HCT116 (cell line): ENCODE data around the gene MIA2. TPM values are rescaled to one million over a fixed set of nuclear protein-coding genes. Genes with fewer than 3 reads are reported as not detected.
A peak's percentile ranks its signal among the peaks of the same experiment; 100 is the strongest.
"Not testable (repeated sequence)": the region's sequence is repeated elsewhere in the genome, so short reads cannot be mapped to it uniquely, and the experiment has no call there.

Experiments used
- ATAC-seq: fragments of 200-7000 bp; cut with Tn5 transposase; 2 replicates; pipeline ENCODE4 v1.9.1; 2020; ENCODE audit warnings: mild to moderate bottlenecking, moderate library complexity
- BruUV-seq: library from RNA; stranded (reverse); fragments of 400-500 nt; replicated peaks from 2 replicates; lab custom pipeline; 2021; lab: Mats Ljungman, UMichigan
- CTCF ChIA-PET: fragments of 300-600 bp; sonication (Branson Sonifier 250); formaldehyde crosslinking; loops from one replicate; lab custom pipeline; 2021; ENCODE audit warnings: antibody characterized with exemption; lab: Charles Lee
- POLR2A ChIA-PET: fragments of 300-600, 350-600 bp; sonication (Branson Sonifier 250); formaldehyde crosslinking; loops from one replicate; lab custom pipeline; 2021; ENCODE audit warnings: antibody characterized with exemption; lab: Charles Lee
- RAD21 ChIA-PET, 2 experiments: fragments of 300-600 bp; sonication (Branson Sonifier 250); formaldehyde crosslinking; loops; one replicate each; lab custom pipeline; 2023; ENCODE audit warnings: low total read pairs in 2 of 2; ENCODE audit not compliant: uncharacterized antibody in 2 of 2, unreplicated experiment in 2 of 2, low non-redundant PET in 1 of 2; lab: Charles Lee
- DNase-seq: peaks from one replicate; pipeline ENCODE4 v3.0.0-alpha.2; 2010; ENCODE audit warnings: low read depth, low spot score
- H2AFZ ChIP-seq: fragments of 200-600 bp; shearing (Covaris generic), sonication (generic); 2 replicates; pipeline ENCODE4 v1.6.1; 2017; ENCODE audit warnings: low read depth, mixed run types, mixed read lengths, antibody characterized with exemption, low read length; ENCODE audit not compliant: poor library complexity, severe bottlenecking
- H3K27ac ChIP-seq: 2 replicates; pipeline ENCODE4 v1.5.1; 2012; ENCODE audit warnings: low read depth, low read length
- H3K27me3 ChIP-seq: fragments of 200-600 bp; sonication (generic); 2 replicates; pipeline ENCODE4 v1.6.1; 2016; ENCODE audit warnings: mixed run types, low read length, mixed read lengths; ENCODE audit not compliant: insufficient read depth
- H3K36me3 ChIP-seq, 2 experiments: fragments of 200-500 bp in 1 of 2; fragments of 200-600 bp in 1 of 2; sonication (Bioruptor generic) in 1 of 2; sonication (generic) in 1 of 2; 2 replicates each; pipeline versions ENCODE4 v1.5.1 to v1.6.1; 2014 to 2016; ENCODE audit warnings: low read length in 2 of 2, inconsistent platforms in 1 of 2, mixed read lengths in 1 of 2, mixed run types in 1 of 2; ENCODE audit not compliant: insufficient read depth in 2 of 2, control insufficient read depth in 1 of 2
- H3K4me1 ChIP-seq, 2 experiments: fragments of 200-600 bp in 1 of 2; sonication (generic) in 1 of 2; 2 replicates each; pipeline versions ENCODE4 v1.5.1 to v1.6.1; 2012 to 2017; ENCODE audit warnings: low read length in 2 of 2, inconsistent platforms in 1 of 2, mild to moderate bottlenecking in 1 of 2, mixed read lengths in 1 of 2, mixed run types in 1 of 2, moderate library complexity in 1 of 2; ENCODE audit not compliant: insufficient read depth in 2 of 2, control insufficient read depth in 1 of 2
- H3K4me2 ChIP-seq: fragments of 200-600 bp; sonication (generic); 2 replicates; pipeline ENCODE4 v1.6.1; 2017; ENCODE audit warnings: mixed run types, low read length, mixed read lengths
- H3K4me3 ChIP-seq, 2 experiments: fragments of 200-600 bp in 1 of 2; sonication (generic) in 1 of 2; replicated peaks in 1 of 2; 2 replicates each; pipeline ENCODE4 v1.5.1; 2011 to 2016; ENCODE audit warnings: low read length in 2 of 2, control low read depth in 1 of 2, low read depth in 1 of 2, mild to moderate bottlenecking in 1 of 2, mixed read lengths in 1 of 2, mixed run types in 1 of 2
- H3K79me2 ChIP-seq: fragments of 200-600 bp; sonication (generic); 2 replicates; pipeline ENCODE4 v1.6.1; 2017; ENCODE audit warnings: mild to moderate bottlenecking, mixed run types, low read length, moderate library complexity, mixed read lengths; ENCODE audit not compliant: insufficient read depth
- H3K9ac ChIP-seq: fragments of 200-600 bp; sonication (generic); 2 replicates; pipeline ENCODE4 v1.6.1; 2016; ENCODE audit warnings: low read length, mixed read lengths
- H3K9me2 ChIP-seq: fragments of 200-600 bp; sonication (generic), shearing (Covaris generic); 2 replicates; pipeline ENCODE4 v1.6.1; 2017; ENCODE audit warnings: mixed run types, mild to moderate bottlenecking, moderate library complexity; ENCODE audit not compliant: insufficient read depth
- H3K9me3 ChIP-seq, 2 experiments: fragments of 200-500 bp in 1 of 2; fragments of 200-600 bp in 1 of 2; sonication (Bioruptor generic) in 1 of 2; sonication (generic) in 1 of 2; 2 replicates each; pipeline ENCODE4 v1.6.1; 2014 to 2017; ENCODE audit warnings: low read length in 2 of 2, mixed read lengths in 2 of 2, inconsistent platforms in 1 of 2, low read depth in 1 of 2, mild to moderate bottlenecking in 1 of 2, mixed run types in 1 of 2, moderate library complexity in 1 of 2; ENCODE audit not compliant: control insufficient read depth in 1 of 2, insufficient read depth in 1 of 2
- H4K20me1 ChIP-seq: fragments of 200-600 bp; sonication (generic), shearing (Covaris generic); 2 replicates; pipeline ENCODE4 v1.6.1; 2017; ENCODE audit warnings: mixed run types, mild to moderate bottlenecking, moderate library complexity; ENCODE audit not compliant: insufficient read depth
- CTCF ChIP-seq, 3 experiments: fragments of 200-600 bp in 1 of 3; sonication (generic) in 1 of 3; IDR thresholded peaks in 2 of 3; conservative IDR thresholded peaks in 1 of 3; 2 replicates each; pipeline ENCODE4 v1.5.1; 2012 to 2017; ENCODE audit warnings: low read depth in 2 of 3, low read length in 2 of 3, antibody characterized with exemption in 1 of 3, borderline replicate concordance in 1 of 3, control low read depth in 1 of 3, mild to moderate bottlenecking in 1 of 3, mixed read lengths in 1 of 3, mixed run types in 1 of 3, moderate library complexity in 1 of 3; ENCODE audit not compliant: insufficient read depth in 1 of 3
- RAD21 ChIP-seq: IDR thresholded peaks from 2 replicates; pipeline ENCODE4 v1.6.1; 2012; ENCODE audit warnings: low read depth, mild to moderate bottlenecking
- intact Hi-C: fragments of 100-400 bp; cut with micrococcal nuclease; formaldehyde crosslinking; loops from 2 replicates; pipeline ENCODE4 v1.10.0; 2022
- total RNA-seq: library from RNA; stranded (reverse); gene quantifications from one replicate; pipeline ENCODE4 v1.2.1, GENCODE V29; 2021; ENCODE audit not compliant: unreplicated experiment

Gene MIA2
- total RNA-seq, 1 experiment from 2014 or later, result 31.1 TPM

GRCh38 chr14:39231751-39232553, 1.8 kb upstream of the MIA2 start:
- RAD21 ChIA-PET, result interaction anchor here (0.6 to 2.0 kb wide), 4 partner anchors 35 to 158 kb away, joined by 3 to 4 read pairs (median 3); partner anchors contain the start of gene TRAPPC6B (in 1 of the 2)
- not testable (repeated sequence) for H3K9ac ChIP-seq

More at GRCh38 chr14:39231751-39232553, 1.8 kb upstream of the MIA2 start:
- ChIA-PET POLR2A (interaction anchor here (1.0 to 1.6 kb wide), 5 partner anchors 10 to 129 kb away, joined by 3 to 5 read pairs (median 4); partner anchors contain the start of genes SEC23A and TRAPPC6B), CTCF (interaction anchor here (0.6 to 1.7 kb wide), 7 partner anchors 22 to 200 kb away, joined by 3 to 7 read pairs (median 3); partner anchors contain the start of genes FBXO33 and TRAPPC6B)
- intact Hi-C loops, result loop anchor here (1.0 to 5.0 kb wide), 2 partner anchors 136 to 185 kb away; no protein-coding TSS in a partner anchor
- not testable (repeated sequence) for BruUV-seq, H3K9me3 ChIP-seq, H4K20me1 ChIP-seq, H3K9me2 ChIP-seq, H3K4me3 ChIP-seq, H3K27ac ChIP-seq, H3K36me3 ChIP-seq, H3K27me3 ChIP-seq, H3K79me2 ChIP-seq
- TF ChIP-seq RAD21 (peak; percentile 81), CTCF (IDR thresholded peaks at IDR 0.05 in 2 of 3, conservative IDR thresholded peaks at IDR 0.05 in 1 of 3; ENCODE audit: borderline replicate concordance in 1 of 3, insufficient read depth in 1 of 3, low read depth in 2 of 3, low read length in 2 of 3) (peak; percentile 17 to 59 (median 47); a peak in 3 of 6 replicates)
- peak; percentile 63 for DNase-seq
- peak; percentile 72 for ATAC-seq
- peak overlapping the region; percentile 87 for H2AFZ ChIP-seq
- peaks cover 13 to 30% of the 10 kb centered on the region in 2 experiments; a peak in 3 of 4 replicates for H3K4me1 ChIP-seq
- H3K4me2 ChIP-seq, result peak overlapping the region; percentile 69
